Measurements from ENCODE around the gene SAXO1.

DNA sequence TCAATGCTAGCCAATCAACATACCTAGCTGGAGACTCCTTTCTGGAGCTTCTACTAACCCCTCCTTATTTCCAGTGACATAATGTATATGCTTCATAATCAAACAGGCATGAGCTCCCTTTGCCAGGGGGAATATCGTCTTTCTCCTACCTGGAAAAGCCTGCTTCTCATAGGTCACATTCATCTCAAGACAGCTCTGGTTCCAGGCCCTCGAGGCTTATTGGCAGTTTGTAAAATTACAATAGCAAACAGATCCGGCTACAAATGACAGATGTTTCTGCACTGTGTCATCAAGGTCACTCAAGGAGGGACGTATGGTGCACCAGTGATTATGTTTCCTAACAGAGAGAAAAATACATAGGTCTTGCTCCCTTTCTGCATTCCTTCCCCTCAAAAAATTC lies 140.0 kb downstream of the SAXO1 start:
- no peak for TF ChIP-seq POLR2A (IDR thresholded peaks at IDR 0.05)
- TF ChIP-seq, protein P1, sequence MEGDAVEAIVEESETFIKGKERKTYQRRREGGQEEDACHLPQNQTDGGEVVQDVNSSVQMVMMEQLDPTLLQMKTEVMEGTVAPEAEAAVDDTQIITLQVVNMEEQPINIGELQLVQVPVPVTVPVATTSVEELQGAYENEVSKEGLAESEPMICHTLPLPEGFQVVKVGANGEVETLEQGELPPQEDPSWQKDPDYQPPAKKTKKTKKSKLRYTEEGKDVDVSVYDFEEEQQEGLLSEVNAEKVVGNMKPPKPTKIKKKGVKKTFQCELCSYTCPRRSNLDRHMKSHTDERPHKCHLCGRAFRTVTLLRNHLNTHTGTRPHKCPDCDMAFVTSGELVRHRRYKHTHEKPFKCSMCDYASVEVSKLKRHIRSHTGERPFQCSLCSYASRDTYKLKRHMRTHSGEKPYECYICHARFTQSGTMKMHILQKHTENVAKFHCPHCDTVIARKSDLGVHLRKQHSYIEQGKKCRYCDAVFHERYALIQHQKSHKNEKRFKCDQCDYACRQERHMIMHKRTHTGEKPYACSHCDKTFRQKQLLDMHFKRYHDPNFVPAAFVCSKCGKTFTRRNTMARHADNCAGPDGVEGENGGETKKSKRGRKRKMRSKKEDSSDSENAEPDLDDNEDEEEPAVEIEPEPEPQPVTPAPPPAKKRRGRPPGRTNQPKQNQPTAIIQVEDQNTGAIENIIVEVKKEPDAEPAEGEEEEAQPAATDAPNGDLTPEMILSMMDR (IDR thresholded peaks at IDR 0.05): no peak
